Measurements from ENCODE around the gene CACNA1E. TPM values are rescaled to one million over a fixed set of nuclear protein-coding genes. Genes with fewer than 3 reads are reported as not detected.

Gene CACNA1E
- total RNA-seq, 1 donor from 2014 or later = 0.52 TPM

- Histone ChIP-seq H3K9me3 (ENCODE audit: control insufficient read depth in 3 of 3, low read length in 3 of 3) (no peaks in the 10 kb centered on the region), H3K27me3 (ENCODE audit: control insufficient read depth in 3 of 3, insufficient read depth in 3 of 3, low read length in 3 of 3) (no peaks in the 10 kb centered on the region), H3K36me3 (ENCODE audit: control insufficient read depth in 3 of 3, insufficient read depth in 3 of 3, low read length in 3 of 3) (no peaks in the 10 kb centered on the region), H3K9ac (ENCODE audit: low read depth in 1 of 3, low read length in 3 of 3) (no peak overlapping the region), H3K4me1 (ENCODE audit: control insufficient read depth in 3 of 3, insufficient read depth in 3 of 3, low read length in 3 of 3) (no peaks in the 10 kb centered on the region), H3K27ac (ENCODE audit: low read depth, low read length) (no peak overlapping the region), H3K4me3 (ENCODE audit: low read length in 3 of 3) (no peak overlapping the region)
Observed at GRCh38 chr1:181798191-181798926, 315.0 kb downstream of the CACNA1E start.

DNA sequence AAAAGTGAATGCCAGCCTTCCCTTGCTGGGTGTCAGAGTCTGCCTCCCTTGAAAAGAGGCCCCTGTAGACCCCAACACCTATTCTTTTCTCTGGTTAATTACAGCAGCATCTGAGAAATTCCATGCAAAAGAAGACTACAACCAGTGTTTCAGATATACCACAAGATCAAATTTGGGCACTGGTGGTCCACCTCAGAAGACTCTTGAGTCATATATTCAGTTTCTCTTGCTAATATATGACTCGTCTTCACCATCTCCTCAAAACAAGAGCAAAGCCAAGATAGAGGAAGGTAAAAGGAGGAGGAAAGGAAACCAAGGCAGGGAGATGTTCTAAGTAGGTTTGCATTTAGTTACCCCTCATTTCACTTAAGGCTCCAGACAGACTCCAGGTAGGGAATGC is 318.3 kb downstream of the CACNA1E start:
- Histone ChIP-seq H3K4me1 (ENCODE audit: control insufficient read depth in 3 of 3, insufficient read depth in 3 of 3, low read length in 3 of 3) (no peaks in the 10 kb centered on the region), H3K9ac (ENCODE audit: low read depth in 1 of 3, low read length in 3 of 3) (no peak overlapping the region), H3K27me3 (ENCODE audit: control insufficient read depth in 3 of 3, insufficient read depth in 3 of 3, low read length in 3 of 3) (no peaks in the 10 kb centered on the region), H3K4me3 (ENCODE audit: low read length in 3 of 3) (no peak overlapping the region), H3K36me3 (ENCODE audit: control insufficient read depth in 3 of 3, insufficient read depth in 3 of 3, low read length in 3 of 3) (no peaks in the 10 kb centered on the region), H3K27ac (ENCODE audit: low read depth, low read length) (no peak overlapping the region), H3K9me3 (ENCODE audit: control insufficient read depth in 3 of 3, low read length in 3 of 3) (no peaks in the 10 kb centered on the region)

- H3K36me3 ChIP-seq (ENCODE audit: control insufficient read depth in 3 of 3, insufficient read depth in 3 of 3, low read length in 3 of 3) = no peaks in the 10 kb centered on the region
- no peak overlapping the region for H3K4me3 ChIP-seq (ENCODE audit: low read length in 3 of 3)
Observed at GRCh38 chr1:181802466-181802865, 319.1 kb downstream of the CACNA1E start.

GRCh38 chr1:181803421-181803820 is 320.1 kb downstream of the CACNA1E start:
- Histone ChIP-seq H3K36me3 (ENCODE audit: control insufficient read depth in 3 of 3, insufficient read depth in 3 of 3, low read length in 3 of 3) (no peaks in the 10 kb centered on the region), H3K9me3 (ENCODE audit: control insufficient read depth in 3 of 3, low read length in 3 of 3) (no peaks in the 10 kb centered on the region), H3K27me3 (ENCODE audit: control insufficient read depth in 3 of 3, insufficient read depth in 3 of 3, low read length in 3 of 3) (peaks cover 0 to 2% (median 0%) of the 10 kb centered on the region in 3 donors), H3K27ac (ENCODE audit: low read depth, low read length) (no peak overlapping the region), H3K9ac (ENCODE audit: low read depth in 1 of 3, low read length in 3 of 3) (no peak overlapping the region), H3K4me3 (ENCODE audit: low read length in 3 of 3) (no peak overlapping the region), H3K4me1 (ENCODE audit: control insufficient read depth in 3 of 3, insufficient read depth in 3 of 3, low read length in 3 of 3) (no peaks in the 10 kb centered on the region)

More at GRCh38 chr1:181802466-181802865, 319.1 kb downstream of the CACNA1E start:
- H3K4me1 ChIP-seq (ENCODE audit: control insufficient read depth in 3 of 3, insufficient read depth in 3 of 3, low read length in 3 of 3) = no peaks in the 10 kb centered on the region
- no peaks in the 10 kb centered on the region for H3K27me3 ChIP-seq (ENCODE audit: control insufficient read depth in 3 of 3, insufficient read depth in 3 of 3, low read length in 3 of 3)
- no peak overlapping the region for H3K27ac ChIP-seq (ENCODE audit: low read depth, low read length)
- H3K9ac ChIP-seq (ENCODE audit: low read depth in 1 of 3, low read length in 3 of 3) = no peak overlapping the region
- H3K9me3 ChIP-seq (ENCODE audit: control insufficient read depth in 3 of 3, low read length in 3 of 3) = no peaks in the 10 kb centered on the region

DNA sequence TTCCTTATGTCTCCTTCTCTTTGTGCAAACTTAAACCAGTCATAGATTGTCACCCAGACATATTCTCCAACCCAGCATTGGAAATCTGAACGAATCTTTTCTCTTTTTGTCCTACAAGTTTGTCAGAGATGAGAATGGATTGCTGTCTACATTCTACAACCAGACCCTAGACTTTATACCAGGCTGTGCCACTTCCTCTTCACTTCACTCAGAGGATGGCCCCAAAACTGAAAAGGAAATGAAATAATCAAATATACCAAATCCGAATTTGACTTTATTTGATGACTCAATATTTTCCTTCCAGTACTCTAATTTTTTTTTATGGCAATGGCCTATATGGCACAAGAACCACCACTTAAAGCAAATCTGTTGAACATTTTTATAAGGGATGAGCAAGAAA is 321.7 kb downstream of the CACNA1E start:
- Histone ChIP-seq H3K27me3 (ENCODE audit: control insufficient read depth in 3 of 3, insufficient read depth in 3 of 3, low read length in 3 of 3) (peaks cover 0 to 4% (median 2%) of the 10 kb centered on the region in 3 donors), H3K9ac (ENCODE audit: low read depth in 1 of 3, low read length in 3 of 3) (no peak overlapping the region), H3K4me1 (ENCODE audit: control insufficient read depth in 3 of 3, insufficient read depth in 3 of 3, low read length in 3 of 3) (no peaks in the 10 kb centered on the region), H3K36me3 (ENCODE audit: control insufficient read depth in 3 of 3, insufficient read depth in 3 of 3, low read length in 3 of 3) (no peaks in the 10 kb centered on the region), H3K4me3 (ENCODE audit: low read length in 3 of 3) (no peak overlapping the region), H3K27ac (ENCODE audit: low read depth, low read length) (no peak overlapping the region), H3K9me3 (ENCODE audit: control insufficient read depth in 3 of 3, low read length in 3 of 3) (no peaks in the 10 kb centered on the region)

DNA sequence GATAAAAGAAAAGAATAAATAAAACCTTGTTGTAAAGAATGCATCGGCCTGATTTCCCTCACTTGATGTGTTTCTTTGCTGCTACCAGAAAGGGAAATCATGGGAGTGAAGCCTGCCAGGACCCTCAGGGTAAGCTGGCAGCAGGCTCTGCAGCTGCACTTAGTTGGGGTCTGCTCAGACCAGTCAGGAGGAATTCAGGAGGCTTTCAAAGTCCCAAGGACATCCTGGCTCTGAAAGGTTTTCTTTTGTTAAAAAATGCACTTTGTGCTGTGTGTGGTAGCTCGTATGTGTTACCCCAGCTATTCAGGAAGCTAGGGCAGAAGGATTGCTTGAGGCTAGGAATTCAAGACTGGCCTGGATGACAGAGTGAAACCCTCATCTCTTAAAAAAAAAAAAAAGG is 323.4 kb downstream of the CACNA1E start:
- Histone ChIP-seq H3K9ac (ENCODE audit: low read depth in 1 of 3, low read length in 3 of 3) (no peak overlapping the region), H3K36me3 (ENCODE audit: control insufficient read depth in 3 of 3, insufficient read depth in 3 of 3, low read length in 3 of 3) (no peaks in the 10 kb centered on the region), H3K9me3 (ENCODE audit: control insufficient read depth in 3 of 3, low read length in 3 of 3) (no peaks in the 10 kb centered on the region), H3K4me3 (ENCODE audit: low read length in 3 of 3) (no peak overlapping the region), H3K27me3 (ENCODE audit: control insufficient read depth in 3 of 3, insufficient read depth in 3 of 3, low read length in 3 of 3) (peaks cover 0 to 8% (median 2%) of the 10 kb centered on the region in 3 donors), H3K4me1 (ENCODE audit: control insufficient read depth in 3 of 3, insufficient read depth in 3 of 3, low read length in 3 of 3) (no peaks in the 10 kb centered on the region), H3K27ac (ENCODE audit: low read depth, low read length) (no peak overlapping the region)

GRCh38 chr1:181807251-181807650 is 323.9 kb downstream of the CACNA1E start:
- Histone ChIP-seq H3K9ac (ENCODE audit: low read depth in 1 of 3, low read length in 3 of 3) (no peak overlapping the region), H3K4me1 (ENCODE audit: control insufficient read depth in 3 of 3, insufficient read depth in 3 of 3, low read length in 3 of 3) (no peaks in the 10 kb centered on the region), H3K9me3 (ENCODE audit: control insufficient read depth in 3 of 3, low read length in 3 of 3) (no peaks in the 10 kb centered on the region), H3K27ac (ENCODE audit: low read depth, low read length) (no peak overlapping the region), H3K4me3 (ENCODE audit: low read length in 3 of 3) (no peak overlapping the region), H3K36me3 (ENCODE audit: control insufficient read depth in 3 of 3, insufficient read depth in 3 of 3, low read length in 3 of 3) (no peaks in the 10 kb centered on the region), H3K27me3 (ENCODE audit: control insufficient read depth in 3 of 3, insufficient read depth in 3 of 3, low read length in 3 of 3) (peaks cover 0 to 8% (median 2%) of the 10 kb centered on the region in 3 donors)

- Histone ChIP-seq H3K9me3 (ENCODE audit: control insufficient read depth in 3 of 3, low read length in 3 of 3) (no peaks in the 10 kb centered on the region), H3K9ac (ENCODE audit: low read depth in 1 of 3, low read length in 3 of 3) (no peak overlapping the region), H3K4me3 (ENCODE audit: low read length in 3 of 3) (no peak overlapping the region), H3K27me3 (ENCODE audit: control insufficient read depth in 3 of 3, insufficient read depth in 3 of 3, low read length in 3 of 3) (peaks cover 0 to 8% (median 2%) of the 10 kb centered on the region in 3 donors), H3K4me1 (ENCODE audit: control insufficient read depth in 3 of 3, insufficient read depth in 3 of 3, low read length in 3 of 3) (no peaks in the 10 kb centered on the region), H3K27ac (ENCODE audit: low read depth, low read length) (no peak overlapping the region), H3K36me3 (ENCODE audit: control insufficient read depth in 3 of 3, insufficient read depth in 3 of 3, low read length in 3 of 3) (no peaks in the 10 kb centered on the region)
Observed at GRCh38 chr1:181809991-181810545, 326.8 kb downstream of the CACNA1E start.

- Histone ChIP-seq H3K36me3 (ENCODE audit: control insufficient read depth in 3 of 3, insufficient read depth in 3 of 3, low read length in 3 of 3) (no peaks in the 10 kb centered on the region), H3K9ac (ENCODE audit: low read depth in 1 of 3, low read length in 3 of 3) (no peak overlapping the region), H3K4me3 (ENCODE audit: low read length in 3 of 3) (no peak overlapping the region), H3K9me3 (ENCODE audit: control insufficient read depth in 3 of 3, low read length in 3 of 3) (no peaks in the 10 kb centered on the region), H3K27ac (ENCODE audit: low read depth, low read length) (no peak overlapping the region), H3K27me3 (ENCODE audit: control insufficient read depth in 3 of 3, insufficient read depth in 3 of 3, low read length in 3 of 3) (peaks cover 0 to 8% (median 2%) of the 10 kb centered on the region in 3 donors), H3K4me1 (ENCODE audit: control insufficient read depth in 3 of 3, insufficient read depth in 3 of 3, low read length in 3 of 3) (no peaks in the 10 kb centered on the region)
Observed at GRCh38 chr1:181812208-181812607, 328.9 kb downstream of the CACNA1E start.

- H3K9ac ChIP-seq (ENCODE audit: low read depth in 1 of 3, low read length in 3 of 3) = no peak overlapping the region
- H3K4me3 ChIP-seq (ENCODE audit: low read length in 3 of 3) = no peak overlapping the region
- peaks cover 0 to 8% (median 1%) of the 10 kb centered on the region in 3 donors for H3K27me3 ChIP-seq (ENCODE audit: control insufficient read depth in 3 of 3, insufficient read depth in 3 of 3, low read length in 3 of 3)
- no peaks in the 10 kb centered on the region for H3K4me1 ChIP-seq (ENCODE audit: control insufficient read depth in 3 of 3, insufficient read depth in 3 of 3, low read length in 3 of 3)
- no peaks in the 10 kb centered on the region for H3K36me3 ChIP-seq (ENCODE audit: control insufficient read depth in 3 of 3, insufficient read depth in 3 of 3, low read length in 3 of 3)
- no peaks in the 10 kb centered on the region for H3K9me3 ChIP-seq (ENCODE audit: control insufficient read depth in 3 of 3, low read length in 3 of 3)
- no peak overlapping the region for H3K27ac ChIP-seq (ENCODE audit: low read depth, low read length)
Observed at GRCh38 chr1:181813266-181813665, 329.9 kb downstream of the CACNA1E start.
